GM18868 (cell line): ENCODE data around the gene ZNF148.
"Not testable (repeated sequence)": the region's sequence is repeated elsewhere in the genome, so short reads cannot be mapped to it uniquely, and the experiment has no call there.

Experiments used
- ATAC-seq: cut with Tn5 transposase; IDR thresholded peaks from one replicate; pipeline ENCODE4 v1.9.1; 2021; ENCODE audit warnings: mild to moderate bottlenecking, moderate library complexity; ENCODE audit not compliant: unreplicated experiment

ZNF148 gene, protein sequence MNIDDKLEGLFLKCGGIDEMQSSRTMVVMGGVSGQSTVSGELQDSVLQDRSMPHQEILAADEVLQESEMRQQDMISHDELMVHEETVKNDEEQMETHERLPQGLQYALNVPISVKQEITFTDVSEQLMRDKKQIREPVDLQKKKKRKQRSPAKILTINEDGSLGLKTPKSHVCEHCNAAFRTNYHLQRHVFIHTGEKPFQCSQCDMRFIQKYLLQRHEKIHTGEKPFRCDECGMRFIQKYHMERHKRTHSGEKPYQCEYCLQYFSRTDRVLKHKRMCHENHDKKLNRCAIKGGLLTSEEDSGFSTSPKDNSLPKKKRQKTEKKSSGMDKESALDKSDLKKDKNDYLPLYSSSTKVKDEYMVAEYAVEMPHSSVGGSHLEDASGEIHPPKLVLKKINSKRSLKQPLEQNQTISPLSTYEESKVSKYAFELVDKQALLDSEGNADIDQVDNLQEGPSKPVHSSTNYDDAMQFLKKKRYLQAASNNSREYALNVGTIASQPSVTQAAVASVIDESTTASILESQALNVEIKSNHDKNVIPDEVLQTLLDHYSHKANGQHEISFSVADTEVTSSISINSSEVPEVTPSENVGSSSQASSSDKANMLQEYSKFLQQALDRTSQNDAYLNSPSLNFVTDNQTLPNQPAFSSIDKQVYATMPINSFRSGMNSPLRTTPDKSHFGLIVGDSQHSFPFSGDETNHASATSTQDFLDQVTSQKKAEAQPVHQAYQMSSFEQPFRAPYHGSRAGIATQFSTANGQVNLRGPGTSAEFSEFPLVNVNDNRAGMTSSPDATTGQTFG

DNA sequence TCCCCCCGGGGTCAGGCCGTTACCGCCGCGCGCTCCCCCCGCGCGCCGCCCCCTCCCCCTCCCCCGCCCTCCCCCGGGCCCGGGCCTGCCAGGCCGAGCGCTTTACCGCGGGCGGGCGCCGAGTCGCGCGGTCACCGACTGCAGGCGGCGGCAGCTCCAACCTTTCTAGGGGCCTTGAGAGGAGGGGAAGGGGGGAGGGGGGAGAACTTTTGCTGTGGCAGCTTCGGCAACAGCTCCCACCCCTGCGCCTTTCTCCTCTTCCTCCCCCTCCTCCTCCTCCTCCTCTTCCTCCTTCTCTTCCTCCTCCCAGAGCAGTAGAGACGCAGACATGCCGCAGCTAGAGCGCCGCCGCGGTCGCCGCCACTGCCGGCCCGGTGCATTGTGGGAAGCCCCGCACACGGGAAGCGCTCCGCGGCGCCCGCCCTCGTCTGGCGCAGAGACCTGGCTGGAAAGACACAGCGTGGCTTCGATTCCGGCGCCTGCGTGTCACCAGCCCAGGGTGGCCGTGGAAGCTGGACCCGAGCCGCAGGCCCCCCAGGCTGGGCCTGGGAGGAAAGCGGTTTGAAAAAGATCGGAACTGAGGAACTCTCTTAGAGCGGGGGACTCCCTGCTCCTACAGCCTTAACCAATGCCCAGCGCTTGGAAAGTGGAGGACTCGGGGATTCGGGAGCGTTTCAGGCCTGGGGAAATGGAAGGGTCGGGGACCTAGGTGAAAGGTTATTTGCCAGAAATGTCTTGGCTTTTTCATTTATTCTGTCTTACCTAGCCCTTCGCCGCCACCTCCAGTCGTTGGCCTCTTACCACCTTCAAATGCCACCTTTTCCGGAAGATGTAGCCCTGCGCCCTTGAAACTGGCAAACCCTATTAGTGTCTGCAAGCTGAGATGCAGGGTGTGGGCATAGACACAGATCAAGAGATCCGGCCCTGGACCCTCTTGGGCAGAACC, at the start of gene ZNF148:
Gene ZNF148, minus strand, starts transcription at position 330 of the 946 bp plus-strand sequence. CDS start 61,685 bp downstream, outside the sequence.
- peak; percentile 83 for ATAC-seq

DNA sequence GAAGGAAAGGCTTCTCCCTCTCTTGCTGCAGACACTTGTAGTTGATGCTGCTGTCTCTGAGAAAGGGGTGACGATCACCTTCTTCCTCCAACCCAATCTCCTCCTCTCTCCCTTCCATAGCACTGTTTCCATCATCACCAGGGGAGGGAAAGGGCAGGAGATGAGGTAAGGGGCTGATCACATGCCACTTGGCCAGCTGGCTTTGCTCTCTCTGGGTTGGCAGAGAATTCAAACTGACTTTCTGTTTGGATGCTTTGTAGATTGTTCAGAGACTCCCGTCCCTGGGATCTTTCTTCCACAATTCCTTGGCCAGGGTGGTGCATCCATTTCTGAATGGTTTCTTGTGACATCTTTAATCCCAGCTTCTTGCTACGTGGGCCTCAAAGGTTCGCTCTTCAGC, 43.2 kb upstream of the ZNF148 start:
- ATAC-seq, result no peak

DNA sequence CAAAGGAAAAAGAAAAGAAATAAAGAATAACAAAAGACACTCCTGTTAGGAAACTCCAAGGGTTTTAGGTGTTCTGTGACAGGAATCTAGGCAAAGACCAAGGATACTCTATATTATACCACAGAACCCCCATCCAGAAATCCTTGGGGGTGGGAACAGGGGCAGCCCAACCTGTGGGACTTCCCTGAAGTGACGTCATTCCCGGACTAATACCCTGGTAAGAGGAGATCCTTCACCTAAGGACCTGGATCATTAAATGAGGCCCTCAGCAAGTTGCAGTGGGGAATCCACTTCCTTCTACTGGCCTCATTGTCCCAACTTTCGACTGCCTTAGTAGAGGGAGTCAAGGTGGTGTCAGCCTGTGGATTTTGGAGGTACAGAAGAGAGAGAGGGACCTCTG, 41.1 kb upstream of the ZNF148 start:
- no peak for ATAC-seq

DNA sequence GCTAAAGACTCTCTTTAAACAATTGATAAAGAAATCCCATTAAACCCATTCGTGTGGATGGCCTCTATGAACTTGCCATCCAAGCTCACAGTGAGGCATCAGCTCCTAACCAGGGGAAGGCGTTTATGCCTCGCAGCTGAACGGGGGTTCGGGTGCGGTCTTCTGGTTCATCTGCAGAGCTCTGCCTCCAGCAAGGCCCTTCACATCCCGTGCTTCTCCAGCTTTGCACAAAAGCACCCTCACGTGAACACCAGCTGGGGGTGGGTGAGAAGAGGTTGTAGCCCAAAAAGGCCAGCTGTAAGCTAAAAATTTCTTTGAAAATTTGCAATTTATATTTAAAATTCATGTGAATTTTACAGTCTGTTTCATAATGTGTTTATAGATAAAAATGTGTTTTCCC, 39.5 kb upstream of the ZNF148 start:
- ATAC-seq, result no peak

DNA sequence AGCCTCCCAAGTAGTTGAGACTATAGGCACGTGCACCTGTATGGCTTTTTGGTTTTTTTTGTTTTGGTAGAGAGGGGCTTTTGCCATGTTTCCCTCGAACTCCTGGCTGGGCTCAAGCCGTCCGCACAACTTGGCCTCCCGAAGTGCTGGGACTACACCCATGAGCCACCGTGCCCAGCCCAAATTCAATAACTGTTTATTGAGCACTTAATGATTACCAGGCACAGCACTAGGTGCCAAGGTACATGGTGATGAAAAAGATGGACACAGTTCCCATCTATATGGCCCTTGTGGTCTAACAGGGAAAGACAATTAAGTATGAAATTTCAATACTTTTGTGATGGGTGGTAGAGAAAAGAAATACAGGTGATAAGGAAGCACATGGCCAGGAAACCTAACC, 35.8 kb upstream of the ZNF148 start:
- no peak for ATAC-seq

DNA sequence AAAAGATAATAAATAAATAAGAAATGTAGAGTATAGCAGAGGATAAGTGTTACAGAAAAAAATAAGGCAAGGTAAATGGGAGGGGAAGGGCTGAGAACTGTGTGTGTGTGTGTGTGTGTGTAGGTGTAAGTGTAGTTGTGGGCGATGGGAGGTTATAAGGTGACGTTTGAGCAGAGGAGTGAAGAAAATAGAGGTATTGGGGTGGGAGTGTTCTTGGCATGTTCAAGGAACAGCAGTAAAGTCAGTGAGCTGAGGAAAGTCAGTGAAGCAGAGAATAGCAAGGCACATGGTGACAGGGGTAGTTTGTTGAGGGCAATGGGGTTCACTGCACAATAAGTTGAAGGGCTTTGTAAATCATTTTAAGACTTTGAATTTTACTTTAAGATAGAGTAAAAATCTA, 30.9 kb upstream of the ZNF148 start:
- ATAC-seq, result no peak

DNA sequence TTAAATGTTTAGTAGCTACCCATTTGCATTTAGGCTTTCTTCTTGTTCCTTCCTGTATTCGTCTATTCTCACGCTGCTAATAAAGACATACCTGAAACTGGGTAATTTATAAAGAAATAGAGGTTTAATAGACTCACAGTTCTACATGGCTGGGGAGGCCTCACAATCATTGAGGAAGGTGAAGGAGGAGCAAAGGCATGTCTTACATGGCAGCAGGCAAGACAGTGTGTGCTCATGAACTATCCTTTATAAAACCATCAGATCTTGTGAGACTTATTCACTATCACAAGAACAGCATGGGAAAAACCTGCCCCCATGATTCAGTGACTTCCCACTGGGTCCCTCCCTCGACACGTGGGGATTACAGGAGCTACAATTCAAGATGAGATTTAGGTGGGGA, 30.4 kb upstream of the ZNF148 start:
- not testable (repeated sequence) for ATAC-seq

DNA sequence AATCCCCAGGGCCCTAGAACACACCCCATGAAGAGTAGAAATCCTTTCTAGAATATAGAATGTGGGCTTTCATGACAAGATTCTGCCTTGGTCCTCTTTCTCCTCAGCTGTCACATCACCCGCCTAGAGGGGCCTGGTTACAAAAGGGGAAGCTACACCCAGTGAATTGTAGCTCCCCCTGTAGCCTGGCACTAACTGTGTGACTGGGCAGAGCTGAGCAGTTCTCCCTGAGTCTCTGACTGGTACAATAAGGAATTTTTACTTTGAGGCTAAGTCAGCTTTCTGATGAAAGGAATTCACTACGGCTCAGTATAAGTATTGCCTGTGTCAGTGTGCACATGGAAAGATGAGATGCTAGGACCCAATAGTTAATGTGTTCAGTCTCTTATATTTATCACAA, 28.7 kb upstream of the ZNF148 start:
- no peak for ATAC-seq

DNA sequence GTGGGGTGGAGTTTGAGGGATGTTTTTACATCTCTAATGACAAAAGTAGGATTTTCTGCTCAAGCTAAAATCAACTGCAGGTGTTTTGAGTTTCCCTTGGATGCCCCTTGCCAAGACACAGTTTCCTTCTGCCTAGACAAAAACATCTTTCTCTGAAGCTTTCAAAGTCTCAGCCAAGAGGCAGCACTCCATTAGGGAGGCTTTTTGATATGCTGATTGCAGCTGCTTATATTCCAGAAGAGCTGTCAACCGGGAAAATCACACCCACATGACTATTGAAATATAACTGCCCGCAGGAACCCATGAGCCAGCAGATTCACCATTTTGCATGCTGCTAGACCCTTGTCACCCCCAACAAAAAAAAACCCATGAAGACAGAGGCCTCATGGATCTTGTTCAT, 27.5 kb upstream of the ZNF148 start:
- no peak for ATAC-seq

DNA sequence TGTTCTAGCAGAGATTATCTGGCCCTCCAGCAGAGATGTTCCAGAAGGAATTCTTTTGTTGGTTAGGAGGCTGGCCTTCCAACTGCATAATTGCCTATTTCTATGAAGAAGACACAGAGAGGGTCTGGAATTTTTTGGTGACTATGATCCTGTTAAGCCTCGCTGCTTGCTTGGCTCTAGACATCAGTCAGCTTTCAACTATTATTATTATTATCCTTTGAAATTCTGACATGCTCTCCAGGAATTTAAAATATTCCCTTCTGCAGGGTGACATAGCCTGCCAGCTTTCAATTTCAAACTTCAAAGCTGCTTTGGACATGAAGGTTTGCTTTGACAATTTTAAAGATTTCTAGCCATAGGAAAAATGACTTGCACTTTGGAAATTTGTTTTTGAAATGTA, 26.3 kb upstream of the ZNF148 start:
- ATAC-seq, result no peak

DNA sequence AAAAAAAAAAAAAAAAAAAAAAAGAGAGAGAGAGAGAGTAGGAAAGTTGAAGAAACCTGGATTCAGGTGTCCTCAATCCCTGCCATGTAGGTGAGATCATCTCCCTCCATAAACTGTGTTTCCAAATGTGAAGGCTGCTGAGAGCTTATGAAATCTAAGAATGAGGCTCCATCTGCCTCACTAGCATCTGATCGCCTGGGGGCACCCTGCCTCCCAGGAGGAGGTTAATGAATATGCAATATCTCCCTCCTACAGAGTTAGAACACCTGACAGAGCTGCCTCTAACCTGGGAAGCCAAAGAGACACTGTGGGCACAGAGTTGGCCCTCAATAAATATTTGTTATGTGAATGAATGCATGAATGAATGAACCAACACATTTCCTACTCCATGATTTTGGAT, 23.8 kb upstream of the ZNF148 start:
- no peak for ATAC-seq

DNA sequence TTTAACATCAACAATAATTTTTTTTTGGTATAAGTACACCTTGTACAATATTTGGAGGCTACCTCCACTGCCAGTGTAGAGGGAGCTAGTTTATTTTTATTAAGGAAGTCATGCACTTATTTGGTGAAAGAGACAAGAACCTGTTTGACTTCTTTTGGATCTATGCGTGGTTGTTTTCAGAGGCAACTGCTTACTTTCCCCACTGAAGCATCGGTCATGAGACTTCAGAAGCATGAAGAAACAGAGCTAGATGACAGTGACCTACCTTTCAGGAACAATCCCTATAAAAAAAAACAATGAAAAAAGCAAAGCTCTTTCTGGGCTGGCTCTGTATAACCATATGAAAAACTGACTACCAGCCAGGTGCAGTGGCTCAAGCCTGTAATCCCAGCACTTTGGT, 20.0 kb upstream of the ZNF148 start:
- no peak for ATAC-seq

DNA sequence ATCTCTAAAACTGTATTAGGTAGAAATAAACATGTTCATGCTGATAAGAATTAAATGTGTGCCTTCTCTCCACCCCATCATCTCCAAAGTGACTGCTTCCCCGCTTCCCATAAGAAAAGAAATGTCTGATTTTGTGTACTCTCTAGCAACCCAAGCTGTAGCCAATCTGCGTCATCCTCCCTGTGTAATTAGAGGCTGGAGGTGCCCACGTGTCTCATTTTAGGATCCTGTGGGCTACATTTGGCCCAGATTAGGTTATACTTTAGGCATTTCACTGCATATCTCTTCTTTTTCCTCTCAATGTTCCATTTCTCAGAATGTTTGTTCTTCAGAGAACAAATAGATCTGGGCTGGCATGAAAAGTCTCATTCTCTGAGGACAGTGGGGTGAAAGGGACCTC, 19.3 kb upstream of the ZNF148 start:
- no peak for ATAC-seq

DNA sequence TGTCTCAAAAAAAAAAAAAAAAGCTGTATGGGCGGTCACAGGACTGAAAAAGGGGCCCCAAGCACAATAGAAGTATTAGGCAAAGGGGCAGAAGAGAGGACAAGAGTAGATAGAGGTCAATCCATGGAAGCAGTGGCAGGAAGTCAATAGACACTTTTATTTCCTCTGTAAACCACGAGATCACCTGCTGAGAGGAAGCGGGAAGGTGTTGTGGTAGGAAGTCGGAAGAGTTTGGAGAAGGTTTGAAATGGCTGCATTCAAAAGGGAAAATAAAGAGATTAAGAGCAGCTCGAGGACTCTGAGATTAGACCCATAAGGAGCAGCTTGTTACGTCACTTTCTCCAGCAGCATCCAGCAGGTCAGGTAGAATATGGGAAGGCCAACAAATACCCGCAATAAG, 14.2 kb upstream of the ZNF148 start:
- ATAC-seq, result no peak

DNA sequence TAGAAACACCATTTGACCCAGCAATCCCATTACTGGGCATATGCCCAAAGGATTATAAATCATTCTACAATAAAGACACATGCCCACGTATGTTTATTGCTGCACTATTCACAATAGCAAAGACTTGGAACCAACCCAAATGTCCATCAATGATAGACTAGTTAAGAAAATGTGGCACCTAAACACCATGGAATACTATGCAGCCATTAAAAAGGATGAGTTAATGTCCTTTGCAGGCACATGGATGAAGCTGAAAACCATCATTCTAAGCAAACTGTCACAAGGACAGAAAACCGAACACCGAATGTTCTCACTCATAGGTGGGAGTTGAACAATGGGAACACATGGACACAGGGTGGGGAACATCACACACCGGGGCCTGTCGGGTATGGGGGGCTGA, 13.2 kb upstream of the ZNF148 start:
- not testable (repeated sequence) for ATAC-seq

DNA sequence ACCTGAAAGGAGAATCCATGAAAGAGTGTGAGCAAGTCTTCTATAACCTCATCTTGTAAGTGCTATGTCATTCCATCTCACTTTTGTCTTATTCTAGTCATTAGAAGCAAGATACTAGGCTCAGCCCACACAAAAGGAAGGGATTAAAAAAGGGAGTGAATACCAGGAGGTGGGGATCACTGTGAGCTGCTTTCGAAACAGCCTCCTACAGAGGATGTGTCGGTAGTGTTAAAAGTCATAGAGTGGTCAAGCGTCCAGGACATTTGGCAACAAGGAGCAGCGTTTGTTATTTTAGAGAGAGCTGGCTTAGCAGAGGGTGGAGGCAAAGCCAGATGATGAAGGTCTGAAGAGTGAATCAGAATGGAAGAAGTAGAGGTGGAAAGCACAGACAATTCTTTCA, 11.7 kb upstream of the ZNF148 start:
- ATAC-seq, result no peak

DNA sequence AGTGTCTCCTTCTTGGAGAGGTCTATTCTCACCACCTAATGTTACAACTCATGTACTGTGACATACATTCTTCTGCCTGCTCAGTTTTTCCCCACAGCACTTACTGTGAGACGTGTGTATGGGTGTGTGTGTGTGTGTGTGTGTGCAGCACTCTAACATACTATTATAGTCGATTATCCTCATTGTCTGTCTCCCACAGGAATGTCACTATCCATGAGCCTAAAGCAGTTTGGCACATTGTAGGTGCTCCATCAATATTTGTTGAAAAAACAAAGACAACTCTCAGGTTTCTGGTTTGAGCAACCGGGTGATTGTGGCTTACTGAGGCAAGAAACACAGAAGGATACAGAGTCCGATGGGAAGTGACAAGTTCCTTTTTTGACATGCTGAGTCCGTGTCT, 8.6 kb upstream of the ZNF148 start:
- no peak for ATAC-seq

DNA sequence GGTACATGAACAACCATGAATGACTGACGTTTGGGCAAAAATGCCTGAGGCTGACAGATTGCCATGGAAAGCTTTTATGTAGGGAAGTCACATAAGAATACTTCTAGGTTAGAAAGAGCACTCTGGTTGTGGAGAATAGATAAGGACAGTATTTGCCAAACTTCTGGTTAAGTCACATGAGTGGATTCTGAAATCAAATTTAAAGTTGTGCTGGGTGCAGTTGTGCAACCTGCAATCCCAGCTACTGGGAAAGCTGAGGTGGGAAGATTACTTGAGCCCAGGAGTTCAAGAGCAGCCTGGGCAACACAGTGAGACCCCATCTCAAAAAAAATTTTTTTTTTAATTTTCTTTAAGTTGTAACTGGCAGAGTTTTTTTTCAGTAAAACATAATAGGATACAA, 7.2 kb upstream of the ZNF148 start:
- no peak for ATAC-seq

DNA sequence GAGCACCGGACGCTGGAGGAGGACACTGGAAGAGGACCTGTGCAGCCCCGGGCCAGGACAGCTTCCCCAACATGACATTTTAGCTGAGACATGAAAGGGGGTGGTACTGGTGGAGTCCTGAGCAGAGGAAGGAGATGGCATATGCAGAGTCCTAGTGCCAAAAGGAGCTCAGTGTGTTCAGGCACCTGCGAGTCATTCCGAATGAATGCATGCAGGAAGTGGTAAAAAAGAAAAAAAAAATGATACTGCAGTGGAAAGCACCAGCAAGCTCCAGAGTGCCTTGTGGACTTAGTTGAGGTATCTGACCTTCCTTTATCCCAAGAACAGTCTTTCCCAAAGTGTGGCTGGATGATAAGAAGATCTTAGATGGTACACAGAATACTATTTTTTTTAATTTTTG, 6.6 kb upstream of the ZNF148 start:
- no peak for ATAC-seq

DNA sequence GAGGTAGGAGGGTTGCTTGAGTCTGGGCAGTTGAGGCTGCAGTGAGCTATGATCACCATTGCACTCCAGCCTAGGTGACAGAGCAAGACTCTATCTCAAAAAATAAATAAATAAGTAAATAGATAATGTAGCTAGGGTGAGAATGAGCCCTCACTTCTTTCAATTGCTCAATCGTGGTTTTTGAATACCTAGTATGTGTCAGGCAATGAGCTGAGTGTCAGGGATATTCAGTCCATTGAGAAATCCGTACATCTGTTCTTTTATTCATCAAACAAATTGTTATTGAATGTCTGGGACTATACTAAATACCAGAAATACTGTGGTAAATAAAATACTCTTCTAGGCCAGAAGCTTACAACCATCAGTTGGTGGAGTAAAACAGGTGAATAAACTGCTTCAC, 6.2 kb upstream of the ZNF148 start:
- no peak for ATAC-seq

DNA sequence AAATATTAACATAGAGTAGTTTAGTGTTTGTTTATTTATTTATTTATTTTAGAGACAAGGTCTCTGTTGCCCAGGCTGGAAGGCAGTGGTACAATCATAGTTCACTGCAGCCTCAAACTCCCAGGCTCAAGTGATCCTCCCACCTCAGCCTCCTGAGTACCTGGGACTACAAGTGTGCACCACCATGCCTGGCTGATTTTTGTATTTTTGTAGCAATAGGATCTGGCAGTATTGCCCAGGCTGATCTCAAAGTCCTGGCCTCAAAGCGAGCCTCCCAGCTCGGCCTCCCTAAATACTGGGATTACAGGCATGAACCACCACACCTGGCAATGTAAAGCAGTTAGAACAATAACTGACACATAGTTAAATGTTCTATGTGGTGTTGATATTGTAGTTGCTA, 4.4 kb upstream of the ZNF148 start:
- no peak for ATAC-seq
